DMS 273 treated with DMSO at 0.1 percent for 48 hours (cell line): Measurements from ENCODE around the gene ACAP3.
"Not testable (repeated sequence)": the region's sequence is repeated elsewhere in the genome, so short reads cannot be mapped to it uniquely, and the experiment has no call there.

Experiments
- DNase-seq: peaks from one replicate; lab custom pipeline; 2025; lab: John Stamatoyannopoulos, UW

Gene ACAP3

DNA sequence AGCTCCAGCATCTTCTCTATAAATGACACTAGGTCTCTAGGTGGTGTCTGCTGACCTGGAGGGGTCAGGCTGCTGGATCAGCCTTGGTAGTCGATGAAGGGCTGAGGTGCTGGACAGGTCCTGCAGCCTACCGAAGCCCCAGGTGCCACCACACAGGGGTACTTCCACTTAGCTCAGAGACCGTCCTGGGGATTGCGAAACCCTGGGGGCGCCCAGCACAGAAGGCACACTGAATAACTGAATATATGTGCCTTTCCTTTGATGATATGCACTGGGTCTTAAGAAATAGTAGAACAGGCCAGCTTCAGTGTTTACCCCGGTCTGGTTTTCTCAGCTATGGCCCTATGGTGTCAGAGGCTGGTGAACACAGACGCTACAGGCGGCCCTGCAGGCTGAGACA is 45.0 kb downstream of the ACAP3 start:
- DNase-seq = no peak

DNA sequence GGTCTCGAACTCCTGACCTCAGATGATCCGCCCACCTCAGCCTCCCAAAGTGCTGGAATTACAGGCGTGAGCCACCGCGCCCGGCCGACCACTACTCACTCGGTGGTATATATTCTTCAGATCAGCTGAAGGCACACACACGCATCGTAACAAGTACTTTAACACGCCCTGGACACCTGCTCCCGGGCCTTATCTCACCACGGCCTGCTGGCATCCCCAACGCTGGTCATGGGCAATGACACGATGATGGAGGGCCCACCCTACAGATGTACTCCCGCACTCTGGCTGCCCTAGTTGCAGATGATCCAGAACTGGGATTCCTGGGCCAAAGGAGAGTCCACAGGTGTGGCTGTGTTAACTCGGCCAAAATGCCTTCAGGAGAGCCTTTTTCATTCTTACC is 45.7 kb downstream of the ACAP3 start:
- no peak for DNase-seq

DNA sequence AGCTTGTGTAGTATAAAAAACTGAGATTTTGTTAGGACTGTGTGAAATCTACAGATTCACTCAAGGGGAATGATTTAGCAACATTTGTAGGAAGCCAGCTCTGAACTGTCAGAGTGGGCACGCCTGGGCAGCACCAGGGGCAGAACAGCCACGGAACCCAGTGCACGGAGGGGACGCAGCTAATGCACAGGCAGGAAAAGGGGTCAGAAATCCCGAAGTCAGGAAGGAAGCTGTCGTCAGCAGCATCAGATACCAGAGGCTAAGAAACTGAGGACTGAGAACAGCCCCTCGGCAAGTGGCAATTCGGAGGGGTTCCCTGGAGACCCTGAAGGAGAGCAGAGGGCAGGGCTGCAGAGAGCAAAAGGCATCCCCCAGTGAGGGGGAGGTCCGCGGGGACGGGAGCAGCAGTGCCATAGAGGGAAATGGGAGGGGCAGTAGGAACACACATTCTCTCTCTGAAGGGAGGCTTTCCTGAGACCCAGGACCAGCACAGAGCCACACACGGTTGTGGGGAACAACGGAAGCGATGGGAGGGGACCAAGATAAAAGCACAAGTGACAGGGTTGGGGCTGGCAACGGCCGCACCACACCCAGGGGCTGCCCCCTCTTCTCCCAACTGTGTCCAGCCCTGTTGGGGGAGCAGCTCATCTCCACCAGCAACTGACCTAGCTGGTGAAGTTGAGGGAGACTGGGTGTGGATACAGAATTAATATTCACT is 46.7 kb downstream of the ACAP3 start:
- no peak for DNase-seq

DNA sequence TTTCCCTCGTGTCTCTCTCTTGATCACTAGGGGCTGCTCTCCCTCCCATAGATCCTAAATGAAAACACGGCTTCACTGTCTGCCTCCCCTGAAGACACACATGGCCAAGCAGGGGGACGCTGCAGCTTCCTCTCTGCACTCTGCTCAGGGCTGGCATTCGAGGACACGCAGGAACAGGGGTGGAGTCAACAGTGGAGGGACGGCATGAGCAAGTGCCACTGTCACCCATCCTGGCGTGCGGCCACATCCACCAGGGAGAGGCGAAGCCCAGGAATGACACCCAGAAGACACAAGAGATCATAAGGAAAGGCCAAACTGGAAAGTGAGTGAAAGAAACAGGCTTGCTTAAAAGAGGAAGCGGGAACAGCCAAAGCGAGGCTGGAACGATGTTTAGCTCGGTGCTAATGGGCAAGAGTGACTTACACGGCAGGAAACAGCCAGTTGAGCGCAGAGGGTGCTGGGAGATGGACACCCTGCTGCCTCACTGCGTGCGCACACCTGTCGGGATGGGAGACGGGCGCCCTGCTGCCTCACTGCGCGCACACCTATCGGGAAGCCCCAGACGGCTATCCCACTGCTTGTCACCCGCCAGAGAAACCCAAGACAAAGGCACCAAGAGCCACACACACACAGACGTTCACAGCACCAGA is 47.7 kb downstream of the ACAP3 start:
- DNase-seq = no peak

DNA sequence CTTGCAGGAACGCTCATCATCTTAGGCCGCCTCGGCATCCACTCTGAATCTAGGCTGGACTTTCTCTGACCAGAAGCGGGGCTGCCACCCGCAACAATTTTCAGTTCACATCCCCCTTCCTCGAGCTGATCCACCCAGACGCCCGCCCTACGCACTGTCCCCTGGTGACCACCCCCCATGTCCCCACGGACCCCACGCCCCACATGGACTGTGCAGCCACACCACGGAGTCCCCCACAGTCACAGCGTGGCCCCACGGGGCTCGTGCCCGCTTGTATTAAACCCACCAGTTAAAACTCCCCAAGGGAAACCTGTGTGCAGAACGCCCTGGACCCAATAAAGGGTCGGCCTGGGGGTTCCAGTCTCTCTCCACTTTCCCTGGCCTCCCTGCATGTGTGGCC is 48.2 kb downstream of the ACAP3 start:
- no peak for DNase-seq

DNA sequence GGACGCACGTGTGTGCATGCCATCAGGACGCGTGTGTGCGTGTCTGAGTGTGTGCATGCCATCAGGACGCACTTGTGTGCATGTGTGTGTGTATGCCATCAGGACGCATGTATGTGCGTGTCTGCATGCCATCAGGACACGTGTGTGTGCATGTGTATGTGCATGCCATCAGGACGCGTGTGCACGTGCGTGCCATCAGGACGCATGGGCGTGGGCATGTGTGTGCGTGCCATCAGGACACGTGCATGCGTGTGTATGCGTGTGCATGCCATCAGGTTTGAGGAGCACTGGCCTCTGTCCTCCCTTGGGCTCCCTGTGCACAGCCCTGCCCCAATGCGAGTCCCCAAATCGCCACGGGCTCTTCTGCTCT is 48.6 kb downstream of the ACAP3 start:
- no peak for DNase-seq

DNA sequence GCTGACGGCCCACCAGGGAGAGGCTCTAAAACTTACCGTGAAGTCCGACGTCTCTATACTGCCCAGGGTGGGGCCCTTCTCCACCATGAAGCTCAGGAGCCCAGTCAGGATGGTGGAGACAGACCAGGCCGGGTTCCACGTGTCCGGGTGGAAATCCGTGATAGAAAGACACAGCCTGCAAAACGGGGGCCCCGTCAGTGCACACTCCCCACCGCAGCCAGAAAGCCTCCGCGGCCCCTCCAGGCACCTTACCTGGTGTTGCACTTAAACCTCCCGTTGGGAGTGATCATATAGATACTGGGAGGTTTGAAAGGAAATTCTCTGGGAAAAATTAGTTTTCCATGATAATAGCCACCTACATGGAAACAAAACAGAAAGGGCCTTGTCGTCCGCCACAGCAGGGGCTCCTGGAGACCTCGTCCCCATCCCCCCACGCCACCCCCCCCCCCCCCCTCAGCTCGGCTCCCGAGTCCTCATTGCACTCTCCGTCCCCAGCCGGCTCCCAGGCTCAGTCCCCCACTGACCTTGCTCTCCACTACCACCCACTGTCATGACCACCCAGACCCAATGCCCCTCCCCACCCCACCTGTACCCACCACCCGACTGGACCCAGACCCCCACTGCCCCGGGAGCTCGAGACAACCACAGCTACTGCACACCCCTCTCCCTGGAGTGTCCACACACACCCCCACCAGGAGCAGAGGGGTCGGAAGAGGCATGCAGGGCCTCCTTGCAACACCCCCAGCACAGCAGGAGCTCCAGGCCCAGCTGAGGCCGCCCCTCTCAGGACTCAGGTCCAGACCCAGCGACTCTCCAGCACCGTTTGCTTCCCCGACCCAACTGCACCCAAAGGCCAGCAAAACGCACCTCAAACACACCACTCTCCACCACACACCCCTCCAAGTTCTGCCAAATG is 50.5 kb downstream of the ACAP3 start:
- DNase-seq = no peak

DNA sequence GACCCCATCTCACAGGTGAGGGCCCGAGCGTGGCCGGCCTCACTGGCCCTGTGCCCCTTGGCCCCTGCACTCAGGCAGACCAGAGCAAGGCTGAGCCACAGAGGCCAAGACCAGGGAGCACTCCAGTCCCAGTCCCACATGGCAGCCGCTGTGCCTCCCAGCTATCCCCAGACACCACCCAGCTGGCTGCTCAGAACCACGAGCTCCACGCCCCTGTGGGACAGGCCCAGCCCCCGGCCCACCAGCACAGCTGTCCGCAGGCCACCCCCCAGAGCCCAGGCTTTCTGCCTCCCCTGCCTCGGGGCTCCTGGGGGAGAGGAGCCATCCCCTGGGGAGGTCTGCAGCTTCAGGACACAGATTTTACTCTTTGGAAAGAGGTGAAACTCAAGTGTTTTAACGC is 52.1 kb downstream of the ACAP3 start:
- no peak for DNase-seq

DNA sequence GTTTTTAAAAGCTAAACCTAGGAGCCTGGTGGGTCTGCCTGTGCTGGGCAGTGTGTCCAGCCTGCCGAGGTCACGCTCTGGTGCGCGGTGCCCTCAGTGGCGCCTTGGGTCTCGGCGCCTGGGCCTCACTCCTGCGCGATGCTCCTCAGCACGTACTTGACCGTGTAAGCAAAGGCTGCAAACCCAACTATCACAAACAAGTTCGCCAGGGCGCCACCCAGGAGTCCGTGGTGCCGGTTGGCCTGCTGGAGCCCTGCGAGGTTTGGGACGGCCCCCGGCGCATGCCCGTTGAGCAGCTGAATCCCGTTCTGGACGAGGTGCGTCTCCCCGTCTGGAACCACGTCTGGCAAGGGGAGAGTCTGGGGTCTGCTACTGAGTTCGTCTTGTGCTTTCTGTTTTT is 52.7 kb downstream of the ACAP3 start:
- DNase-seq = no peak

DNA sequence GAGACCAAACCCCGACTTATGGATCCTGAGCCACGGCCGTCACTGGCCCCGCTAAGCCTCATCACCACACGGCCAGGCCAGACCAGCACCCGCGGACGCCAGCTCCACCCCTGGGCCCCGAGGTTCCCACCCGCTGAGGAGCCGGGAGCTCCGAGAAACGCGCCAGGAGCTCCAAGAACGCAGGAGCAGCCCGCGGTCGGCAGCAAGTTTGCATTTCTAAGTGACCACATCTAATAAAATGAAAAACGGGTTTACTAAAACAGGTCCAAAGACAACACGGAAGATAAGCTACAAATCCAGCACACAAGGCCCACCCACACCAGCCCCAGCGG is 53.1 kb downstream of the ACAP3 start:
- no peak for DNase-seq

DNA sequence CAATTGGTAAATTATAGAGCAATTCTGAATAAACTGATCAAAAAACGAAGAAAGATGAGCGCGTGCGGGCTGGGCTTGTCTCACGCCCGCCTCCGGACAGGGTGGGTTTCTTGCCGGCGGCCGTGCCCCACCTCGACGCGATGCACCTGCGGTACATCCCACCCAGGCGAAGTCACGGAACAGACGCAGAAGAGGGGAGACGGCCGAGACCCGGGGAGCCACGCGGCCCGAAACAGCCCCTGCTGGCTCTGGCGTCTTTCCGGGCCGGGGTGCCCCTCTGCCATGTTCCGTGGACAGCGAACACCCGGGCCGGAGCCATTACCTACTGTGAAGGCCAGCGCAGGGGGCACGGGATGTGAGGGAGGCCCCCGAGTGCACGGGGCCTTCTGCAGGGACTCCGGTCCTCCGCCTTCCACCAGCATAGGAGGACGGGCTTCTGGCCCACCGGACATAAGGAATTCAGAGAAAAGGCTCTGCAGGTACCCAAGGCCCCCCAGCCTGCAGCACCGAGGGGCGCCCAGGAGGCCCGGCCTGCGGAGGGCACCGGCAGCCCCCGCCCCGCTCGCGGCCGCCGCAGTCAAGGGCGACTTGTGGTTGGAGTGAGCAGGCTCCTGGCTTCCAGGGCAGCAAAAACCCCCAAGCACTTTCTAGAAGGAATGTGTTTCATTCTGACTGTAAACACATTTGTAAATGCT is 53.6 kb downstream of the ACAP3 start:
- no peak for DNase-seq

DNA sequence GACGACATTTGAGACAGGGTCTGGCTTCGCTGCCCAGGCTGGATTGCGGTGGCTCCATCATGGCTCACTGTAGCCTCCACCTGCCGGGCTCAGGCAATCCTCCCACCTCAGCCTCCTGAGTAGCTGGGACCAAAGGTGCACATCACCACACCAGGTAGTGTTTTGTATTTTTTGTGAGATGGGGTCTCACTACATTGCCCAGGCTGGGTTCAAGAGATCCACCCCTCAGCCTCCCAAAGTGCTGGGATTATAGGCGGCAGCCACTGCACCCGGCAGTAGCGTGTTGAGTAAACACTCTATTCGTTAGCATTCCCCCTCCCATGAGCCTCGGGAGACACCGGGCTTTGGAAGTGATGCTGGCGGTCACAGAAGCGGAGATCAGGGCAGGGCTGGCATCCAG is 54.4 kb downstream of the ACAP3 start:
- no peak for DNase-seq

DNA sequence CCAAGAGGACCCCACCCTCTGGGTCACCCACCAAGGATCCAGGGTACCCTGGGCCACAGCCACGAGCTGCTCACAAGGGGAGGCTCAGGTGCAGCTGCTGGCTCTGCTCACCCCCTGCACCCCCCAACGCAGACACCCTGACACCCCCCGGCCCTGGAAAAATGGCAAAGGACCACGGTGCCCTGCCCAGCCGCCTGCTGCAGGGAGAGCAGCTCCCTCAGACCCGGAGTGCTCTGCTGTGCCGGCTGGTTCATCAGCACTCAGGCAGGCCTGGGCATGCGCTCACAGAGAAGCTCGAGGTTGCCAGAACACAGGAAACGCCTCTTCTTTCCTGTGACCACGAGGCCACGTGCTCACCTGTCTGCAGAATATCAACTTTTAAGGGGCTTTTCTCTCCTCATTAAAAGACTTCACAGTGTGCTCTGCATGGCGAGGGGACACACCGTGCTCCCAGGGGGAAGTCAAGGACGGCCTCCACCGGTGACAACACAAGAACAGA is 56.9 kb downstream of the ACAP3 start:
- no peak for DNase-seq

DNA sequence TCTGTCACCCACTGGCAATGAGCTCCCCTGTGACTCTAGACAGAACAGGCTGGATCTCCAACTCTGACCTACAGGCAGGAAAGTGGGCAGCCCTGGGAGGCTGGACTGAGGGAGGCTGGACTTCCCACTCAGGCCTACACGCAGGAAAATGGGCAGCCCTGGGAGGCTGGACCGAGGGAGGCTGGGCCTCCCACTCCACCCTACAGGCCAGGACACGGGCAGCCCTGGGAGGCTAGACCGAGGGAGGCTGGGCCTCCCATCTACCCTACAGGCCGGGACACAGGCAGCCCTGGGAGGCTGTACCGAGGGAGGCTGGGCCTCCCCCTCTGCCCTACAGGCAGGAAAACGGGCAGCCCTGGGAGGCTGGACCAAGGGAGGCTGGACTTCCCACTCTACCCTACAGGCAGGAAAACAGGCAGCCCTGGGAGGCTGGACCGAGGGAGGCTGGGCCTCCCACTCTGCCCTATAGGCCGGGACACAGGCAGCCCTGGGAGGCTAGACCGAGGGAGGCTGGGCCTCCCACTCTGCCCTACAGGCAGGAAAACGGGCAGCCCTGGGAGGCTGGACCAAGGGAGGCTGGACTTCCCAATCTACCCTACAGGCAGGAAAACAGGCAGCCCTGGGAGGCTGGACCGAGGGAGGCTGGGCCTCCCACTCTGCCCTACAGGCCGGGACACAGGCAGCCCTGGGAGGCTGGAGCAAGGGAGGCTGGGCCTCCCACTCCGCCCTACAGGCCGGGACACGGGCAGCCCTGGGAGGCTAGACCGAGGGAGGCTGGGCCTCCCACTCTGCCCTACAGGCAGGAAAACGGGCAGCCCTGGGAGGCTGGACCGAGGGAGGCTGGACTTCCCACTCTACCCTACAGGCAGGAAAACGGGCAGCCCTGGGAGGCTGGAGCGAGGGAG is 59.5 kb downstream of the ACAP3 start:
- DNase-seq = not testable (repeated sequence)

DNA sequence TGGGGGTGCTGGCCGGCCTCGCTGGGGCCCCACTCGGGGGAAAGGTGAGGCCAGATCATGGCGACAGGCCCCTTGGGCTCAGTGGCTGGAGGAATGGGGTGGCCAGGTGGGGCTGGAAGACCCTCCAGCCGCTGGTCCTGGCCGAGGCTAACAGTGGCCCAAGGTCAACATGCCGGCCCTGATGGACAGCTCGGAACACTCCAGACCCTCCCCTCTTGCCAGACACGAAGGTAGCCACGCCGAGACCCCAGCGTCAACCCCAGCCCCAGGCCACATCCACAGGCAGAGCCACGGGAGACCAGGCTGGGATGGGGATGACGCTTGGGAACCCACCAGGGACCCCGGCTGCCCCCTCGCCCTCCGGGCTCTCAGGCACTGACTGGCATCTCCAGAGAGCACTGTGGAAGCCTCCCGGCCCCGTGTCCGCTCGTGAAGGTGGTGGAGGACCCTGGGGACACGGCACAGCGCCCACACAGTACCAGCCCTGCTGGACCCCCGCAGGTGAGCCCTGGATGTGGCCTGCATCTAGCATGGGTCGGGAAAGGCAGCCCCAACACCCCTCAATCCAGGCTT is 60.3 kb downstream of the ACAP3 start:
- no peak for DNase-seq

DNA sequence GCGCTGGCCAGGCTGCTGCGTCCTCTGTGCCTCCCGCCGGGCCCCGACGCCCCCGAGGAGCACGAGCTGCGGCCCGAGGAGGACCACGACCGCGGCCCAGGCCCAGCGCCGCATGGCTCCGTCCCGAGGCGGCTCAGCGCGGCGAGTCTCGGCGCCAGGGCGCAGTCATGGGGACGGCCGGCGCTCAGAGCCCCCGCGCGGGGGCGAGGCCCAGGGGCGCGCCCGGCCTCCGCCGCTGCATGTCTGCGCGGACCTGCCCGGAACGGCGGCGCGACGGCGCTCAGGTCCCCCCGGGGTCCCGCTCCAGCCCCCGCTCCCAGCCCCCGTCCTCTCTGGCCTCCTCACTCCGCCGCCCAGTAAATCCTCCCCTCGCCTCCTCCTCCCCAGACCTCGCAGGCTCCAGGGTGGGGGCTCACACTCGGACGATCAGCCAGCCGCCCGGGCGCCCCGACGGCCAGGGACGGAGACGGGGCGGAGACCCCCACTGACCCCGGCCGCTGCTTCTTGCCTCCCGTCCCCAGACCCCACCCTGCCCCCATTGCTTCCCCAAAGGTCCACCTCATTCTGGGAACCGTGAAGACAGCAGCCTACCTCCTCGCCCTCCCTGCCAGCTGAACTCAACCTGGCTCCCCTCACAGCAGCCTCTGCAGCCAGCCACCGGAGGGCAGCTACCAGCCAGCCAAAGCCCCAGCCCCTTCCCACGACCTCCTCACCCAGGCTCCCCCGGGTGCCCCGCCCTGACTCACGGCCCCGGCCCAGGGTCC is 61.0 kb downstream of the ACAP3 start, which contains the start of gene C1QTNF12:
Gene C1QTNF12, minus strand, starts transcription at position 146 of the 764 bp plus-strand sequence. Its CDS starts 32 bp downstream, at position 114.
- no peak for DNase-seq

DNA sequence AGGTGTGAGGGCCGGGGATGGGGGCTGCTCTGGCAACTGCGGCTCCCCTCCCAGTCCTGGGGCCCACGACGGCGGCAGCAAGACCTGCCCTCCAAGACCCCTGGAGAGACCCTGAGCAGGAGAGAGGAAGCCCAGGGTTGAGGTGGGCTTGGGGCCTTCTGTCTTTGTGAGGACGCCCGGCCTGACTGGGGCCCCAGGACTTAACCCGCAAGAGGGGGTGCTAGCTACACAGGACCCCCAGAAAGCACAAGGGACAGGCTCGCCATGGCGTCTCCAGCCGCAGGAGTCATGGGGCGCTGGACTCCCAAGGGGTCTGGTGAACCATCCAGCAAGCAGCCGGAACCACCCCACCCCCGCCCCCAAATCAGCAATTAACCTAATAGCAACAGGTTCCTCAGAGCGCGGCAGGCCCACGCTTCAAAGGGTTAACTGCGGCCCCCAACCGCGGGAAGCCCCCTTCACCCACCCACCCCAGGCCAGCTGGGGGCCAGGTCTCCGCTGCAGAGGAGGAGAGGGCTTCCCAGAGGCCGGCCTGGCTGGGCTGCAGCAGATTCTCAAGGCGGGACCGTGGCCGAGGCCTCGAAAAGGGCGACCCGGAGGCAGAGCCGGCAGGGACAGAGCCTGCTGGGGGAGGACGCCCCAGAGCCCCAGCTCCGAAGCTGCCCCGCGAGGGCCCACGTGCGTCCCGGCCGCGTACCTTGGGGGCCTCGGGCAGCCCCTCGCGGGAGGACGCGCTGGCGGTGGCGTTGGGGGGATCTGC is 61.7 kb downstream of the ACAP3 start:
- no peak for DNase-seq

DNA sequence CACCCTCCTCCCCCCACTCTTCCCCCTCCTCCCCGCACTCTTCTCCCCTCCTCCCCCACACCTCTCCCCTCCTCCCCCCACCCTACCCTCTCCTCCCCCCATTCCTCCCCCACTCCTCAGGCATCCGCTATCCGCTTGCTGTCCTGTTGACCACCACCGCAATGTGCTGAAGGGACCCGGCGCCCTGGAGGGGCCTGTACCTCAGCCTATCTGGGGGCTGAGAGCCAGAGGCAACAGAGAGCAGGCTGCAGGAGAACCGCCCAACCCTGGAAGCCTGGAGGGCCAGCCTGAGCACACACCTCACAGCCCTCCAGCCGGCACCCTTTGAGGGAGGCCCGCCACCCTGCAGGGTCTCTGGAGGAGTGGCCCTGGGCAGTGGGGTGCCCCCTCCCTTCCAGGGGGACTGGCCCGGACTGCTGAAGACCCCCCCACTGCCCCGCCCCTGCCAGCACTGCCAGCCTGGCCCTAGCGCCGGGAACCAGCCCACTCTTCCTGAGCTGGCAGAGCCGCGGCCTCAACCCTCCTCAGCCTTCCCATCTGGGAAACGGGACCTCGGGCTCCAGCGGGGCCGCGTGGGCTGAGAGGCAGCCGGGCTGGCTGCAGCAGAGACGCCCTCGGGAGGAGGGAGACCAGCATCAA is 62.4 kb downstream of the ACAP3 start:
- no peak for DNase-seq
